Mammary epithelial cell (primary cell): Measurements from ENCODE around the gene FGA.

Source experiments
- CTCF ChIP-seq, 2 donors: IDR thresholded peaks in 1 of 2; conservative IDR thresholded peaks in 1 of 2; 2 replicates each; pipeline ENCODE4 v1.5.1; 2011 to 2012; ENCODE audit warnings: inconsistent platforms in 2 of 2, low read length in 2 of 2, mild to moderate bottlenecking in 2 of 2, control low read depth in 1 of 2, low read depth in 1 of 2; ENCODE audit not compliant: insufficient read depth in 1 of 2; ENCODE audit errors: extremely low read depth in 1 of 2
- EZH2 ChIP-seq: IDR thresholded peaks from 2 replicates; pipeline ENCODE4 v1.6.1; 2012; ENCODE audit warnings: low read length, inconsistent platforms, borderline replicate concordance

GRCh38 chr4:154593868-154594267 is 3.3 kb upstream of the FGA start:
- no peak for TF ChIP-seq CTCF (conservative IDR thresholded peaks at IDR 0.05 in 1 of 2, IDR thresholded peaks at IDR 0.05 in 1 of 2; ENCODE audit: extremely low read depth in 1 of 2, insufficient read depth in 1 of 2, low read depth in 1 of 2, low read length in 2 of 2)
- TF ChIP-seq EZH2, result no peak
